Effector memory CD8-positive, alpha-beta T cell (primary cell): ENCODE results near the gene FFAR2.
"Not testable (repeated sequence)": the region's sequence is repeated elsewhere in the genome, so short reads cannot be mapped to it uniquely, and the experiment has no call there.

ENCODE experiments used
- ATAC-seq: fragments of 150-1000 bp; cut with Tn5 transposase; replicated peaks from 2 replicates; pipeline ENCODE4 v1.10.0; 2021; ENCODE audit warnings: mild to moderate bottlenecking, moderate library complexity
- DNase-seq, 3 experiments: peaks; one replicate each; pipeline ENCODE4 v3.0.0; 2021
- H3K27ac Mint-ChIP-seq, 2 donors: one replicate each; pipeline ENCODE4 v1.8.0; 2022; ENCODE audit warnings: mild to moderate bottlenecking in 2 of 2, mixed read lengths in 2 of 2, moderate library complexity in 2 of 2
- H3K27me3 Mint-ChIP-seq, 2 donors: one replicate each; pipeline ENCODE4 v1.8.0; 2022; ENCODE audit warnings: mixed read lengths in 2 of 2
- H3K36me3 Mint-ChIP-seq: one replicate; pipeline ENCODE4 v1.8.0; 2022; ENCODE audit warnings: mild to moderate bottlenecking, moderate library complexity, mixed read lengths; ENCODE audit not compliant: insufficient read depth
- H3K4me1 Mint-ChIP-seq, 2 donors: one replicate each; pipeline ENCODE4 v1.8.0; 2022; ENCODE audit warnings: low read depth in 2 of 2, mixed read lengths in 2 of 2
- H3K4me3 Mint-ChIP-seq, 2 donors: one replicate each; pipeline ENCODE4 v1.8.0; 2022; ENCODE audit warnings: mild to moderate bottlenecking in 2 of 2, mixed read lengths in 2 of 2, moderate library complexity in 2 of 2
- H3K9me3 Mint-ChIP-seq, 2 donors: one replicate each; pipeline ENCODE4 v1.8.0; 2022; ENCODE audit warnings: mixed read lengths in 2 of 2
- total RNA-seq, 9 experiments: gene quantifications; one replicate each; lab custom pipeline; 2026; lab: John Stamatoyannopoulos, UW

FFAR2 gene
- total RNA-seq = 0 to 0.13 (median 0) reads per million in 9 experiments

GRCh38 chr19:35447606-35448469 is at the start of gene FFAR2:
FFAR2 (plus strand) TSS chr19:35448257; CDS start chr19:35449715, 1,458 bp downstream.
- Mint-ChIP-seq H3K4me3 (no peak within 1 kb of the TSS), H3K27ac (peak within 1 kb of the TSS; percentile 57 to 95), H3K4me1 (peaks cover 39 to 40% of the 10 kb centered on the region in 2 donors), H3K27me3 (no peaks in the 10 kb centered on the region), H3K36me3 (peaks cover 6% of the 10 kb centered on the region), H3K9me3 (no peaks in the 10 kb centered on the region)
- ATAC-seq = no peak
- no peak for DNase-seq

GRCh38 chr19:35398570-35398969 is 49.5 kb upstream of the FFAR2 start:
- ATAC-seq (no peak), DNase-seq (no peak)
- H3K27ac Mint-ChIP-seq = no peak overlapping the region

GRCh38 chr19:35399231-35399630 is 48.8 kb upstream of the FFAR2 start:
- no peak overlapping the region for H3K27ac Mint-ChIP-seq

More at GRCh38 chr19:35398570-35398969, 49.5 kb upstream of the FFAR2 start:
- Mint-ChIP-seq H3K9me3 (no peaks in the 10 kb centered on the region), H3K4me3 (no peak overlapping the region), H3K27me3 (peaks cover 14% of the 10 kb centered on the region in 2 donors), H3K36me3 (no peaks in the 10 kb centered on the region), H3K4me1 (peaks cover 0 to under 1% of the 10 kb centered on the region in 2 donors)

GRCh38 chr19:35399948-35400772 is 47.9 kb upstream of the FFAR2 start:
- Mint-ChIP-seq H3K27me3 (peaks cover 14% of the 10 kb centered on the region in 2 donors), H3K4me3 (no peak overlapping the region), H3K27ac (no peak overlapping the region)

More at GRCh38 chr19:35399231-35399630, 48.8 kb upstream of the FFAR2 start:
- no peak for DNase-seq
- H3K4me1 Mint-ChIP-seq = peaks cover 0 to 1% of the 10 kb centered on the region in 2 donors
- ATAC-seq = no peak
- no peaks in the 10 kb centered on the region for H3K9me3 Mint-ChIP-seq
- H3K4me3 Mint-ChIP-seq = no peak overlapping the region
- H3K27me3 Mint-ChIP-seq = peaks cover 14% of the 10 kb centered on the region in 2 donors
- H3K36me3 Mint-ChIP-seq = peaks cover under 1% of the 10 kb centered on the region

GRCh38 chr19:35400773-35401100 is 47.3 kb upstream of the FFAR2 start:
- Mint-ChIP-seq H3K4me3 (no peak overlapping the region), H3K4me1 (peaks cover 0 to 1% of the 10 kb centered on the region in 2 donors), H3K27me3 (peaks cover 14% of the 10 kb centered on the region in 2 donors), H3K36me3 (peaks cover 3% of the 10 kb centered on the region), H3K27ac (no peak overlapping the region), H3K9me3 (no peaks in the 10 kb centered on the region)
- DNase-seq (no peak), ATAC-seq (no peak)

More at GRCh38 chr19:35399948-35400772, 47.9 kb upstream of the FFAR2 start:
- peaks cover 3% of the 10 kb centered on the region for H3K36me3 Mint-ChIP-seq
- DNase-seq = no peak
- peaks cover 0 to 1% of the 10 kb centered on the region in 2 donors for H3K4me1 Mint-ChIP-seq
- ATAC-seq = no peak
- no peaks in the 10 kb centered on the region for H3K9me3 Mint-ChIP-seq

- H3K36me3 Mint-ChIP-seq, ATAC-seq, H3K4me3 Mint-ChIP-seq, H3K9me3 Mint-ChIP-seq, H3K4me1 Mint-ChIP-seq, DNase-seq, H3K27ac Mint-ChIP-seq: not testable (repeated sequence)
- H3K27me3 Mint-ChIP-seq = peaks cover 14 to 18% of the 10 kb centered on the region in 2 donors
Observed at GRCh38 chr19:35401416-35401815, 46.6 kb upstream of the FFAR2 start.

- Mint-ChIP-seq H3K36me3 (peaks cover 3% of the 10 kb centered on the region), H3K4me1 (peaks cover 0 to 1% of the 10 kb centered on the region in 2 donors), H3K27ac (no peak overlapping the region), H3K4me3 (no peak overlapping the region), H3K9me3 (no peaks in the 10 kb centered on the region), H3K27me3 (peaks cover 14 to 25% of the 10 kb centered on the region in 2 donors)
- peak; percentile 72 for ATAC-seq
- no peak for DNase-seq
Observed at GRCh38 chr19:35403116-35403760, 44.8 kb upstream of the FFAR2 start.

- ATAC-seq (no peak), DNase-seq (no peak)
- Mint-ChIP-seq H3K36me3 (peaks cover 3% of the 10 kb centered on the region), H3K9me3 (no peaks in the 10 kb centered on the region), H3K4me1 (peaks cover 0 to 1% of the 10 kb centered on the region in 2 donors), H3K4me3 (no peak overlapping the region), H3K27ac (peak overlapping the region in 1 of 2 donors; percentile 16), H3K27me3 (peaks cover 5 to 16% of the 10 kb centered on the region in 2 donors)
Observed at GRCh38 chr19:35404879-35405622, 43.0 kb upstream of the FFAR2 start.

GRCh38 chr19:35407619-35408018 is 40.4 kb upstream of the FFAR2 start:
- DNase-seq (no peak), ATAC-seq (no peak)
- Mint-ChIP-seq H3K27me3 (peaks cover 0 to 29% of the 10 kb centered on the region in 2 donors), H3K27ac (no peak overlapping the region), H3K9me3 (no peaks in the 10 kb centered on the region), H3K4me3 (no peak overlapping the region), H3K4me1 (peaks cover 0 to 1% of the 10 kb centered on the region in 2 donors), H3K36me3 (peaks cover 8% of the 10 kb centered on the region)

- H3K27me3 Mint-ChIP-seq = peaks cover 5 to 35% of the 10 kb centered on the region in 2 donors
- peaks cover 8% of the 10 kb centered on the region for H3K36me3 Mint-ChIP-seq
- H3K4me1 Mint-ChIP-seq = peaks cover 0 to 1% of the 10 kb centered on the region in 2 donors
- no peak overlapping the region for H3K4me3 Mint-ChIP-seq
- H3K9me3 Mint-ChIP-seq = no peaks in the 10 kb centered on the region
- no peak for DNase-seq
- no peak overlapping the region for H3K27ac Mint-ChIP-seq
- ATAC-seq = no peak
Observed at GRCh38 chr19:35408284-35409171, 39.5 kb upstream of the FFAR2 start.

GRCh38 chr19:35409191-35409590 is 38.9 kb upstream of the FFAR2 start:
- DNase-seq (no peak), ATAC-seq (no peak)
- Mint-ChIP-seq H3K27me3 (peaks cover 6 to 42% of the 10 kb centered on the region in 2 donors), H3K4me1 (peaks cover 0 to 1% of the 10 kb centered on the region in 2 donors), H3K27ac (no peak overlapping the region), H3K36me3 (peaks cover 8% of the 10 kb centered on the region), H3K9me3 (no peaks in the 10 kb centered on the region), H3K4me3 (no peak overlapping the region)

GRCh38 chr19:35410487-35410886 is 37.6 kb upstream of the FFAR2 start:
- no peak for DNase-seq
- Mint-ChIP-seq H3K27ac (no peak overlapping the region), H3K36me3 (peaks cover 5% of the 10 kb centered on the region), H3K4me1 (peaks cover 0 to 1% of the 10 kb centered on the region in 2 donors), H3K4me3 (no peak overlapping the region), H3K27me3 (peaks cover 6 to 55% of the 10 kb centered on the region in 2 donors), H3K9me3 (no peaks in the 10 kb centered on the region)
- ATAC-seq = no peak
